ENCODE data around the gene GP2. TPM values are rescaled to one million over a fixed set of nuclear protein-coding genes. Genes with fewer than 3 reads are reported as not detected.

The GP2 gene
- total RNA-seq, 1 donor from 2014 or later: not detected

DNA sequence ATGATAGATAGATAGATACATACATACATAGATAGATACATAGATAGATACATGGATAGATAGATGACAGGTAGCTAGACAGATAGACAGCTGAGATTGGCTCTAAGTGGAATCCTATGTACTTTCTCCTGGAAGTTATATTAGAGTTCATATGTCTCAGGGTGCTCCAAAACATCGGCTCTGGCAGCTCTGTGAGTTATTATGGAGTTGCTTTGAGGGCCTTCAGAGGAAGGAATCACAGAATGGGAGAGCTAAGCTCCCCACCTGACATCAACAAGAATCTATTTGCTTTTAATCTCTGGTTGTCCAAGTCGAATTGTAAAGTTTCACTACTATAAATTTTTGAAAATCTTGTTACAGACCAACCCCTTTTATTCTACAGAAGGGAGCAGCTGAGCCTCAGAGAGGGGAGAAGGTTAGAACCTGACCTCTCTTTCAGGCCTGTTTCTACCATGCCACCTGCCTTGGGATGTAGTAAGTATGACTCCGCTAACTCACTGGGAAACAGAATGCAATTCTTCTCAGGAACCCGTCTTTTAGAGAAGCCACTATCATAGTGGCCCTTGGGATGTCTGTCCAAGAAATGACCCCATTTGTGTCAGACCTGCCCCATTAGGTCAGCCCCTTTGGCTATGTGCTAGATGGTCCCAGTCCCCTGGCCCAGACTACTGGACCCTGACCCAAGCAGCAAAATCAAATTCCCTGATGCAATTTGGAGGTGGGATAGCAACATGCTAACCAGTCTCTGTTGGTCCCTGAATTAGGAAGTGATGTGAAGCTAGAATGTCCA is 18.3 kb downstream of the GP2 start:
- no peak for DNase-seq (ENCODE audit: low read depth)
- no peak overlapping the region for H3K4me3 ChIP-seq (ENCODE audit: low read depth, low read length)
- TF ChIP-seq, protein P1, sequence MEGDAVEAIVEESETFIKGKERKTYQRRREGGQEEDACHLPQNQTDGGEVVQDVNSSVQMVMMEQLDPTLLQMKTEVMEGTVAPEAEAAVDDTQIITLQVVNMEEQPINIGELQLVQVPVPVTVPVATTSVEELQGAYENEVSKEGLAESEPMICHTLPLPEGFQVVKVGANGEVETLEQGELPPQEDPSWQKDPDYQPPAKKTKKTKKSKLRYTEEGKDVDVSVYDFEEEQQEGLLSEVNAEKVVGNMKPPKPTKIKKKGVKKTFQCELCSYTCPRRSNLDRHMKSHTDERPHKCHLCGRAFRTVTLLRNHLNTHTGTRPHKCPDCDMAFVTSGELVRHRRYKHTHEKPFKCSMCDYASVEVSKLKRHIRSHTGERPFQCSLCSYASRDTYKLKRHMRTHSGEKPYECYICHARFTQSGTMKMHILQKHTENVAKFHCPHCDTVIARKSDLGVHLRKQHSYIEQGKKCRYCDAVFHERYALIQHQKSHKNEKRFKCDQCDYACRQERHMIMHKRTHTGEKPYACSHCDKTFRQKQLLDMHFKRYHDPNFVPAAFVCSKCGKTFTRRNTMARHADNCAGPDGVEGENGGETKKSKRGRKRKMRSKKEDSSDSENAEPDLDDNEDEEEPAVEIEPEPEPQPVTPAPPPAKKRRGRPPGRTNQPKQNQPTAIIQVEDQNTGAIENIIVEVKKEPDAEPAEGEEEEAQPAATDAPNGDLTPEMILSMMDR (conservative IDR thresholded peaks at IDR 0.05; ENCODE audit: low read depth, low read length): no peak

DNA sequence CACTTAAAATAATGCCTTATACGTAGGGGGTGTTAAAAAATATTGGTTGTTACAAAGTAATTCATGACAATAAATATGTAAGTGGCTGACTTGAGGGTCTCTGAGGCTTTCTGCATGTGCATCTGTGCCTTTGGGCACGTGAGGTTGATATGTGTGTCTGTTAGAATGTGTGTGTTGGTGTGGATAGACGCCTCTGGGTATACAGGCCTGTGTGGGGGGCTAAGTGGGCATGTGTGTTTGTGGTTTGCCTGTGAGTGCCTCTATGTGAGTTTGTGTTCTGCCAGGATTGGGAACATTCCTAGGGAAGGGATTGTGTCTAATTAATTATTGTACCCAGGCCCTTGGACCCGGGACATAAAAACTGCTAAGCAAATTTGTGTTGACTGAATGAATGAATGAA is 19.0 kb downstream of the GP2 start:
- DNase-seq (ENCODE audit: low read depth): no peak
- TF ChIP-seq, protein P1 (conservative IDR thresholded peaks at IDR 0.05; ENCODE audit: low read depth, low read length): no peak
- H3K4me3 ChIP-seq (ENCODE audit: low read depth, low read length): no peak overlapping the region

DNA sequence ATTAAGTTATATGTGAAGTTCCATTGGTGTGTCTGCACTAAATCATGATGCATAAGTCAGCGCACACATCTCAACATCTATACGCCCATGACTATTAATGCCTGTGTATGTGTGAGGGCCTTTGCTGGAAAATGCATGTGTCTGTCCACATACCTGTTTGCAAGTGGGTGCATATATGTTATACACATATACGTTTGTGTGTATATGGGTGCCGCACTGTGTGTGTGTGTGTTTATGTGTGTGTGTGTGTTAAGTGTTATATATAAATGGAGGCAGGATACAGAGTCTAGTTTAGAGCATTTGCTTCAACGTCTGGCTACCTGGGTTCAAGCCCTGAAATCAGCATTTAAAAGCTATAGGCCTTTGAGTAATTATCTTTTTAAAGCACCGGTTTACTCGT is 19.5 kb downstream of the GP2 start:
- no peak overlapping the region for H3K4me3 ChIP-seq (ENCODE audit: low read depth, low read length)
- TF ChIP-seq, protein P1 (conservative IDR thresholded peaks at IDR 0.05; ENCODE audit: low read depth, low read length): no peak
- DNase-seq (ENCODE audit: low read depth): no peak

DNA sequence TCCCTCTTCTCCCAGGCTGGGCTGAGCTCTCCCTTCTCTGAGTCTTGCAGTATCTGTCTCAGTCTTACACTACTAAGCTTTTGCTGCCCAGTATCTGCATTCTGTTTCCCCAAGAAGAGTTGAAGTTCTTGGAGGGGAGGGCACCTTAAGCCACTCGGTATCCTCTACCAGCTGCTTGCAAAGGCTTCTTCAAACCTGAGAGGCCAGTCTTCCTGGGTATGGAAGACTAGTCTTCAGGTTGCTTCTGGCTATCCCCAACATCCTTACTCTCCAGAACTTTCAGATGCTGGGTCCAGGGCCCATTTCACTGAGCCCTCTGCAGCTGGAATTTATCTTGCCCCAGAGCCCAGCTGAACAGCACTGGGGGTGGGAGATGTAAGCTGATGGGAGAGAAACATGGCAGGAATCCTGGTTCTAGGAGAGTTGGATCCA is 20.1 kb downstream of the GP2 start:
- no peak overlapping the region for H3K4me3 ChIP-seq (ENCODE audit: low read depth, low read length)
- TF ChIP-seq, protein P1 (conservative IDR thresholded peaks at IDR 0.05; ENCODE audit: low read depth, low read length): no peak
- DNase-seq (ENCODE audit: low read depth): no peak

DNA sequence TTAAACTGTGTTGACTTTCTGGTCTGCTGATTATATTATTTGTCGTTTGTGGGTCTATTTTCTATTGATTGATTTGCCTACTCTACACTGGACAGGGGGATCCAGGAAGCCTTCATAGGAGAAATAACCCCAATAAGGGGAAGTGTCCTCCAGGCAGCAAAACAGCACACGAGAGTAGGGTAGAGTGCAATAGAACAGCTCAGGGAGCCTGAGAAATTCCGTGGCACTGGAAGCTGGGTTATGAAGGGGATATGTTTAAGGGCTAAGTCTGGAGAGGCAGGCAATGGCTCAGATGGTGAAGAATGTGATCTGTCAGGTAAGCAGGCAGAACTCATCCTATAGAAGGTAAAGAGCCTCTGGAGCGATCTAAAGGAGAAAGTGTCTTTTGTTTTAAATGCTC is 20.9 kb downstream of the GP2 start:
- no peak for DNase-seq (ENCODE audit: low read depth)
- H3K4me3 ChIP-seq (ENCODE audit: low read depth, low read length): no peak overlapping the region
- TF ChIP-seq, protein P1 (conservative IDR thresholded peaks at IDR 0.05; ENCODE audit: low read depth, low read length): no peak

DNA sequence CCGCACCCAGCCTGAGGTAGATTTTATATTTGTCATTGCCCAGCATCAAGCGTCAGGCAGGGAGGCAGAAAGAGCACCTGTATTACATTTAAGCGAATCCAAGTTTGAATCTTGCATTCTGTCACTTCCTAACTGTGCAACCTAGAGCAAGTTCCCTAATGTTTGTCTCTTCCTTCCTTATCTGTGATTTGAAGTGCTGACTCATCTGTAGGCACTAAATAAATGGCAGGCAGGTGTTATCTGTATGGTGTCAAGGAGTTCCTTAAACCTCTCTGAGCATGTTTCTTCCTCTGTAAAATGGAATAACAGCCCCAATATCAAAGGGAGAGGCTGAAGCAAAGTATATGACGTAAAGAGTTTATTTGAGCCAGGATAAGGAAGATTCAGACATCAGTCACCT is 24.3 kb downstream of the GP2 start:
- DNase-seq (ENCODE audit: low read depth): no peak
- no peak overlapping the region for H3K4me3 ChIP-seq (ENCODE audit: low read depth, low read length)
- TF ChIP-seq, protein P1 (conservative IDR thresholded peaks at IDR 0.05; ENCODE audit: low read depth, low read length): no peak

DNA sequence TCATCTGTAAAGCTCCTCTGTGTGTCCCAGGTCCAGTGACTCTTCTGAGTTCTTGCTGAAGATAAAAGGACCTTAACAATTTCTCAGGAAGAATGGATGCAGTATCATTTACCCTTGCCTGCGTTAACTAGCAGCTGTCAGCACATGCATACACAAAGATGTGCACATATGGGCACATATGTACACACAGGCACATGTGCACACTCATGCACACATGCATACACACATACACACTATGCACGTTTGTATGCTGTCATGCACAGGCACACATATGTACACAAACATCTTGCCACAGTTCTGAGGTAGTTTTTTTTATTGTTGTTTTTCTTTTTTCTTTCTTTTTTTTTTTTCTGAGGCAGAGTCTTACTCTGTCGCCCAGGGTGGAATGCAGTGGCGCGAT is 24.9 kb downstream of the GP2 start:
- H3K4me3 ChIP-seq (ENCODE audit: low read depth, low read length): no peak overlapping the region
- TF ChIP-seq, protein P1 (conservative IDR thresholded peaks at IDR 0.05; ENCODE audit: low read depth, low read length): no peak
- no peak for DNase-seq (ENCODE audit: low read depth)

Data from epithelial cell of proximal tubule (primary cell).